ENCODE measurements around the gene IFTAP.

IFTAP gene

GRCh38 chr11:36683818-36684217 is 89.5 kb downstream of the IFTAP start (continued):
- no peak for TF ChIP-seq ELK4 (IDR thresholded peaks at IDR 0.05; ENCODE audit: borderline replicate concordance, low read depth, low read length)
- TF ChIP-seq MEIS1 (CRISPR knock-in tag; IDR thresholded peaks at IDR 0.05; ENCODE audit: borderline replicate concordance), result no peak
- TF ChIP-seq ZNF132 (tag by site-specific recombination; IDR thresholded peaks at IDR 0.05; ENCODE audit: borderline replicate concordance), result no peak
- TF ChIP-seq KLF8 (tag by site-specific recombination; IDR thresholded peaks at IDR 0.05), result no peak
- TF ChIP-seq ZNF48 (tag by site-specific recombination; IDR thresholded peaks at IDR 0.05), result no peak
- TF ChIP-seq ZNF658 (tag by site-specific recombination; IDR thresholded peaks at IDR 0.05), result no peak
- no peak for TF ChIP-seq SP3 (tag by site-specific recombination; IDR thresholded peaks at IDR 0.05)
- no peak for TF ChIP-seq ZNF654 (tag by site-specific recombination; IDR thresholded peaks at IDR 0.05; ENCODE audit: low read depth)
- no peak for TF ChIP-seq ZNF701 (tag by site-specific recombination; IDR thresholded peaks at IDR 0.05)

GRCh38 chr11:36684840-36685801 is 90.8 kb downstream of the IFTAP start:
- ChIA-PET CTCF (interaction anchor here (0.5 to 2.3 kb wide), 2 partner anchors 8 to 62 kb away, joined by 3 to 12 read pairs; no protein-coding TSS in a partner anchor), POLR2A (no interaction called here)
- Histone ChIP-seq H3K27ac (ENCODE audit: extremely low read depth, low read depth, low read length) (no peak overlapping the region), H3K4me3 (ENCODE audit: low read depth, low read length) (no peak overlapping the region), H3K36me3 (ENCODE audit: control insufficient read depth in 2 of 2, insufficient read depth in 1 of 2, low read length in 2 of 2) (no peaks in the 10 kb centered on the region), H3K4me1 (ENCODE audit: control insufficient read depth, insufficient read depth, low read length) (no peaks in the 10 kb centered on the region), H3K9me3 (ENCODE audit: control insufficient read depth, insufficient read depth, low read depth, low read length) (no peaks in the 10 kb centered on the region)
- TF ChIP-seq TRIM28 (IDR thresholded peaks at IDR 0.05; ENCODE audit: borderline replicate concordance, low read length) (no peak), ZNF544 (tag by site-specific recombination; IDR thresholded peaks at IDR 0.05) (no peak), SP7 (tag by site-specific recombination; IDR thresholded peaks at IDR 0.05) (no peak), ZFP3 (tag by site-specific recombination; IDR thresholded peaks at IDR 0.05; ENCODE audit: low read depth) (no peak), ZNF223 (tag by site-specific recombination; IDR thresholded peaks at IDR 0.05) (no peak), ZNF132 (tag by site-specific recombination; IDR thresholded peaks at IDR 0.05; ENCODE audit: borderline replicate concordance) (no peak), ZNF704 (tag by site-specific recombination; IDR thresholded peaks at IDR 0.05) (no peak), ZNF707 (tag by site-specific recombination; IDR thresholded peaks at IDR 0.05) (no peak)

GRCh38 chr11:36688132-36688531 is 93.8 kb downstream of the IFTAP start:
- Histone ChIP-seq H3K9me3 (ENCODE audit: control insufficient read depth, insufficient read depth, low read depth, low read length) (no peaks in the 10 kb centered on the region), H3K36me3 (ENCODE audit: control insufficient read depth in 2 of 2, insufficient read depth in 1 of 2, low read length in 2 of 2) (no peaks in the 10 kb centered on the region), H3K4me3 (ENCODE audit: low read depth, low read length) (no peak overlapping the region), H3K4me1 (ENCODE audit: control insufficient read depth, insufficient read depth, low read length) (no peaks in the 10 kb centered on the region), H3K27ac (ENCODE audit: extremely low read depth, low read depth, low read length) (no peak overlapping the region)
- POLR2A ChIA-PET, result no interaction called here
- CTCF ChIA-PET, result interaction anchor here (6.5 kb wide), 1 partner anchor 59 kb away, joined by 48 read pairs; no protein-coding TSS in a partner anchor
- TF ChIP-seq ZNF692 (tag by site-specific recombination; IDR thresholded peaks at IDR 0.05), result no peak
- TF ChIP-seq SCRT2 (tag by site-specific recombination; IDR thresholded peaks at IDR 0.05), result peak; percentile 72
- no peak for TF ChIP-seq ZNF785 (tag by site-specific recombination; IDR thresholded peaks at IDR 0.05)
- no peak for TF ChIP-seq ZNF223 (tag by site-specific recombination; IDR thresholded peaks at IDR 0.05)
- TF ChIP-seq ZNF341 (tag by site-specific recombination; IDR thresholded peaks at IDR 0.05; ENCODE audit: low read depth), result no peak
- TF ChIP-seq ZNF114 (tag by site-specific recombination; IDR thresholded peaks at IDR 0.05), result no peak
